ENCODE results near the gene CARNS1. TPM values are rescaled to one million over a fixed set of nuclear protein-coding genes. Genes with fewer than 3 reads are reported as not detected.

CARNS1 gene
- total and polyA plus RNA-seq, 9 of the 15 experiments (the other 6 are each of a cell fraction or from before 2014, with no cell fraction given) = 0.01 to 0.18 (median 0.06) TPM; not detected in 3

DNA sequence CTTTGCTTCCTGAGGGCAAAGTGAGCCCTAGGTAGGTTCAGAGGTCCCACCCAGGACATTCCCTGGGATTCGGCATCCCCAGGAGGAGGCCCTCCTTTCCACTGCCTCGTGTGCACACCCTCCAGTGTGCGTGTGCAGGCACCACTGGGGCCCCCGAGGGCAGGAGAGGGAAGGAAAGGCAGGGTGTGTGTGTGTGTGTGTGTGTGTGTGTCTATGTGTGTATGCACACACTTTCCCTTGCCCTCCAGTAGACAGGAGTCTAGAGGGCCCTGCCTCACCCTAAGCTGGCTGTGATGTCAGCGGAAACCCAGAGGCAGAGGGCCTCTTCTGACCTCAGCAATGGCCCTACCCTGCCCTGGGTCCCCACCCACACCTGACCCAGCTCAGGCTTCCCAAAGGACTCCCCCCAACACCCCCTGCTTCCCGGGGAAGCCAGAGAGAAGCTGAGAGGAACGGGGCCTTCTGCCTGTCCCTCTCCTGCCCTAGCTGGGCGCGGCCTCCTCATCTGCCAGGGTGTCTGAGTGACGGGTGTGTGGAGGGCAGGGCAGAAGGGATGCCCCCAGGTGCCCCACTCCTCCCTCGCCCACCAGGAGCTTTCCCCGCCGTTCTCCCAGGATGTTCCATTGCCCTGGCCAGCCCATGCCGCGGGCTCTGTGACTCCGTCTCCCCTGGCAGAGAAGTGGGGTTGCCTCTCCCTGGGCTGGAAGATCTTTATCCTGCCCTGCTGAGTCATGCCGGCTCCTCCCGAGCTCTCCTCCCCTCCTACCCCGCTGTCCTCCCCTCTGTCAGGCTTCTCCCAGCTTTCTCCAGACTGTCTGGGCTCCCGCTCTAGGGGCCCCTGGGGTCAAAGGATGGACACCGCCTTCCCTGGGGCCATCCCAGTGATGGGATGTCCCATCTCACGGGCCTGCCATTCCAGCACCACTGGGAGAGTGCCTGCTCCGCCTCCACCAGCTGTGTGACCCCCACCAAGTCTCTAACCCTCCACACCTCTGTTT is 36.1 kb upstream of the CARNS1 start (continued):
- no peak for TF ChIP-seq ELK3 (CRISPR knock-in tag; IDR thresholded peaks at IDR 0.05)
- peak; percentile 66 for TF ChIP-seq ZNF589 (CRISPR knock-in tag; IDR thresholded peaks at IDR 0.05; ENCODE audit: low read depth)
- TF ChIP-seq ZBED1 (IDR thresholded peaks at IDR 0.05) = no peak
- TF ChIP-seq ZNF282 (CRISPR knock-in tag; IDR thresholded peaks at IDR 0.05) = no peak
- no peak for TF ChIP-seq RBM17 (IDR thresholded peaks at IDR 0.05; ENCODE audit: borderline replicate concordance, low read depth, low read length)
- TF ChIP-seq SRF (CRISPR knock-in tag; IDR thresholded peaks at IDR 0.05) = no peak
- peak; percentile 49 for TF ChIP-seq ZFX (CRISPR knock-in tag; IDR thresholded peaks at IDR 0.05)
- TF ChIP-seq POLR2A (conservative IDR thresholded peaks at IDR 0.05) = no peak
- TF ChIP-seq HOXB6 (CRISPR knock-in tag; IDR thresholded peaks at IDR 0.05; ENCODE audit: borderline replicate concordance) = no peak
- TF ChIP-seq MTA2 (IDR thresholded peaks at IDR 0.05; ENCODE audit: low read depth) = peak; percentile 25; the same call in 1 of the 2 replicates
- TF ChIP-seq HMG20B (CRISPR knock-in tag; IDR thresholded peaks at IDR 0.05) = no peak
- peak; percentile 68 for TF ChIP-seq RBFOX2 (IDR thresholded peaks at IDR 0.05; ENCODE audit: low read depth, low read length)
- peak; percentile 41; the same call in 1 of the 2 replicates for TF ChIP-seq SOX6 (IDR thresholded peaks at IDR 0.05)
- TF ChIP-seq JUND (IDR thresholded peaks at IDR 0.05; ENCODE audit: borderline replicate concordance, low read depth, low read length) = peak; percentile 91
- TF ChIP-seq JUND (tag; IDR thresholded peaks at IDR 0.05; ENCODE audit: borderline replicate concordance, low read depth, low read length) = peak; percentile 87; the same call in 1 of the 3 replicates
- no peak for TF ChIP-seq ZNF717 (CRISPR knock-in tag; IDR thresholded peaks at IDR 0.05)
- TF ChIP-seq, protein P1, sequence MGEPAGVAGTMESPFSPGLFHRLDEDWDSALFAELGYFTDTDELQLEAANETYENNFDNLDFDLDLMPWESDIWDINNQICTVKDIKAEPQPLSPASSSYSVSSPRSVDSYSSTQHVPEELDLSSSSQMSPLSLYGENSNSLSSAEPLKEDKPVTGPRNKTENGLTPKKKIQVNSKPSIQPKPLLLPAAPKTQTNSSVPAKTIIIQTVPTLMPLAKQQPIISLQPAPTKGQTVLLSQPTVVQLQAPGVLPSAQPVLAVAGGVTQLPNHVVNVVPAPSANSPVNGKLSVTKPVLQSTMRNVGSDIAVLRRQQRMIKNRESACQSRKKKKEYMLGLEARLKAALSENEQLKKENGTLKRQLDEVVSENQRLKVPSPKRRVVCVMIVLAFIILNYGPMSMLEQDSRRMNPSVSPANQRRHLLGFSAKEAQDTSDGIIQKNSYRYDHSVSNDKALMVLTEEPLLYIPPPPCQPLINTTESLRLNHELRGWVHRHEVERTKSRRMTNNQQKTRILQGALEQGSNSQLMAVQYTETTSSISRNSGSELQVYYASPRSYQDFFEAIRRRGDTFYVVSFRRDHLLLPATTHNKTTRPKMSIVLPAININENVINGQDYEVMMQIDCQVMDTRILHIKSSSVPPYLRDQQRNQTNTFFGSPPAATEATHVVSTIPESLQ (CRISPR knock-in tag; IDR thresholded peaks at IDR 0.05) = no peak
- TF ChIP-seq FOXK2 (conservative IDR thresholded peaks at IDR 0.05 in 1 of 2, IDR thresholded peaks at IDR 0.05 in 1 of 2; ENCODE audit: low read depth in 2 of 2) = no peak
- TF ChIP-seq ZNF311 (CRISPR knock-in tag; IDR thresholded peaks at IDR 0.05) = no peak
- TF ChIP-seq CXXC5 (CRISPR knock-in tag; IDR thresholded peaks at IDR 0.05) = peak; percentile 51
- no peak for TF ChIP-seq ZZZ3 (IDR thresholded peaks at IDR 0.05)
- no peak for TF ChIP-seq TRIM28 (IDR thresholded peaks at IDR 0.05)
- no peak for TF ChIP-seq SP2 (IDR thresholded peaks at IDR 0.05; ENCODE audit: extremely low read depth, low read depth, low read length, poor library complexity, severe bottlenecking)
- TF ChIP-seq EHMT2 (IDR thresholded peaks at IDR 0.05) = no peak
- no peak for TF ChIP-seq ZNF197 (CRISPR knock-in tag; IDR thresholded peaks at IDR 0.05; ENCODE audit: low read depth)
- peak; percentile 58 for TF ChIP-seq ATF7 (IDR thresholded peaks at IDR 0.05)
- no peak for TF ChIP-seq ILK (tag; IDR thresholded peaks at IDR 0.05; ENCODE audit: borderline replicate concordance, low read depth)
- TF ChIP-seq TGIF2 (CRISPR knock-in tag; IDR thresholded peaks at IDR 0.05) = no peak

Measured in K562 (cell line).